Measurements from ENCODE around the gene LRRK2.

The LRRK2 gene

GRCh38 chr12:40258371-40258770 is 33.6 kb downstream of the LRRK2 start:
- no peak for DNase-seq (ENCODE audit: extremely low spot score)
- no peak for TF ChIP-seq BHLHE40 (IDR thresholded peaks at IDR 0.05; ENCODE audit: borderline replicate concordance)
- TF ChIP-seq SP1 (IDR thresholded peaks at IDR 0.05): no peak
- TF ChIP-seq L3MBTL2 (conservative IDR thresholded peaks at IDR 0.05): no peak
- POLR2A ChIA-PET: no interaction called here
- CTCF ChIA-PET: no interaction called here

GRCh38 chr12:40261937-40262336 is 37.1 kb downstream of the LRRK2 start:
- ChIA-PET POLR2A (no interaction called here), CTCF (no interaction called here)
- no peak for TF ChIP-seq HDGF (IDR thresholded peaks at IDR 0.05; ENCODE audit: borderline replicate concordance)
- TF ChIP-seq ELF4 (IDR thresholded peaks at IDR 0.05): no peak
- TF ChIP-seq LEF1 (IDR thresholded peaks at IDR 0.05; ENCODE audit: borderline replicate concordance): no peak
- TF ChIP-seq ZNF384 (IDR thresholded peaks at IDR 0.05): no peak
- no peak for TF ChIP-seq L3MBTL2 (conservative IDR thresholded peaks at IDR 0.05)
- TF ChIP-seq SUZ12 (IDR thresholded peaks at IDR 0.05): no peak
- no peak for TF ChIP-seq NFRKB (IDR thresholded peaks at IDR 0.05)
- no peak for TF ChIP-seq PKNOX1 (IDR thresholded peaks at IDR 0.05)
- TF ChIP-seq ARNT (IDR thresholded peaks at IDR 0.05): no peak
- DNase-seq (ENCODE audit: extremely low spot score): no peak

- POLR2A ChIA-PET: no interaction called here
- CTCF ChIA-PET: no interaction called here
- no peak for DNase-seq (ENCODE audit: extremely low spot score)
- TF ChIP-seq FOXK2 (IDR thresholded peaks at IDR 0.05) (no peak), ZNF384 (IDR thresholded peaks at IDR 0.05) (no peak), HDGF (IDR thresholded peaks at IDR 0.05; ENCODE audit: borderline replicate concordance) (no peak), ARNT (IDR thresholded peaks at IDR 0.05) (no peak), CTBP1 (IDR thresholded peaks at IDR 0.05; ENCODE audit: borderline replicate concordance) (no peak), FOXM1 (IDR thresholded peaks at IDR 0.05; ENCODE audit: borderline replicate concordance) (no peak), SUZ12 (IDR thresholded peaks at IDR 0.05) (no peak), BHLHE40 (IDR thresholded peaks at IDR 0.05; ENCODE audit: borderline replicate concordance) (no peak), FOXA1 (IDR thresholded peaks at IDR 0.05) (no peak), L3MBTL2 (conservative IDR thresholded peaks at IDR 0.05) (no peak), LEF1 (IDR thresholded peaks at IDR 0.05; ENCODE audit: borderline replicate concordance) (no peak), TARDBP (IDR thresholded peaks at IDR 0.05) (no peak), NFRKB (IDR thresholded peaks at IDR 0.05) (no peak)
Measured at GRCh38 chr12:40262657-40263056, 37.9 kb downstream of the LRRK2 start.

GRCh38 chr12:40263616-40264409 is 39.0 kb downstream of the LRRK2 start:
- TF ChIP-seq L3MBTL2 (conservative IDR thresholded peaks at IDR 0.05): no peak
- TF ChIP-seq FOXA1 (IDR thresholded peaks at IDR 0.05): no peak
- no peak for TF ChIP-seq ARNT (IDR thresholded peaks at IDR 0.05)
- TF ChIP-seq FOXM1 (IDR thresholded peaks at IDR 0.05; ENCODE audit: borderline replicate concordance): no peak
- no peak for TF ChIP-seq SUZ12 (IDR thresholded peaks at IDR 0.05)
- no peak for TF ChIP-seq FOXK2 (IDR thresholded peaks at IDR 0.05)
- TF ChIP-seq NFRKB (IDR thresholded peaks at IDR 0.05): no peak
- TF ChIP-seq HDGF (IDR thresholded peaks at IDR 0.05; ENCODE audit: borderline replicate concordance): no peak
- TF ChIP-seq LEF1 (IDR thresholded peaks at IDR 0.05; ENCODE audit: borderline replicate concordance): no peak
- no peak for TF ChIP-seq SP1 (IDR thresholded peaks at IDR 0.05)
- no peak for TF ChIP-seq TARDBP (IDR thresholded peaks at IDR 0.05)
- no peak for TF ChIP-seq PKNOX1 (IDR thresholded peaks at IDR 0.05)
- no peak for TF ChIP-seq BHLHE40 (IDR thresholded peaks at IDR 0.05; ENCODE audit: borderline replicate concordance)
- no peak for TF ChIP-seq CTBP1 (IDR thresholded peaks at IDR 0.05; ENCODE audit: borderline replicate concordance)
- no peak for DNase-seq (ENCODE audit: extremely low spot score)
- CTCF ChIA-PET: no interaction called here
- POLR2A ChIA-PET: no interaction called here

- ChIA-PET POLR2A (no interaction called here), CTCF (no interaction called here)
- DNase-seq (ENCODE audit: extremely low spot score): no peak
- TF ChIP-seq FOXK2 (IDR thresholded peaks at IDR 0.05): no peak
- TF ChIP-seq LEF1 (IDR thresholded peaks at IDR 0.05; ENCODE audit: borderline replicate concordance): no peak
Measured at GRCh38 chr12:40271981-40272664, 47.3 kb downstream of the LRRK2 start.

- no peak for DNase-seq (ENCODE audit: extremely low spot score)
- TF ChIP-seq L3MBTL2 (conservative IDR thresholded peaks at IDR 0.05) (no peak), FOXK2 (IDR thresholded peaks at IDR 0.05) (no peak), TARDBP (IDR thresholded peaks at IDR 0.05) (no peak), BHLHE40 (IDR thresholded peaks at IDR 0.05; ENCODE audit: borderline replicate concordance) (no peak), ELF4 (IDR thresholded peaks at IDR 0.05) (no peak)
- ChIA-PET CTCF (no interaction called here), POLR2A (no interaction called here)
Measured at GRCh38 chr12:40281791-40282364, 57.1 kb downstream of the LRRK2 start.

- no peak for DNase-seq (ENCODE audit: extremely low spot score)
- no peak for TF ChIP-seq FOXA1 (IDR thresholded peaks at IDR 0.05)
- no peak for TF ChIP-seq FOXM1 (IDR thresholded peaks at IDR 0.05; ENCODE audit: borderline replicate concordance)
- TF ChIP-seq PKNOX1 (IDR thresholded peaks at IDR 0.05): no peak
- ChIA-PET POLR2A (no interaction called here), CTCF (no interaction called here)
Measured at GRCh38 chr12:40286583-40286982, 61.8 kb downstream of the LRRK2 start.

All from HEK293T (cell line).